CD14-positive monocyte (primary cell): ENCODE measurements around the gene NBEA. TPM values are rescaled to one million over a fixed set of nuclear protein-coding genes. Genes with fewer than 3 reads are reported as not detected.

ENCODE experiments used
- DNase-seq, 3 donors: peaks; one replicate each; pipeline ENCODE4 v3.0.0-alpha.2; 2011 to 2022
- H2AFZ ChIP-seq: 2 replicates; pipeline ENCODE4 v1.6.0; 2012; ENCODE audit warnings: mild to moderate bottlenecking, low read depth, low read length, inconsistent platforms; ENCODE audit not compliant: insufficient read depth, poor library complexity, severe bottlenecking
- H3K27ac ChIP-seq, 2 donors: 1 replicate in 1 of 2; 2 replicates in 1 of 2; pipeline ENCODE4 v1.5.1; 2012 to 2013; ENCODE audit warnings: low read length in 2 of 2, control low read depth in 1 of 2, inconsistent platforms in 1 of 2, low read depth in 1 of 2, mild to moderate bottlenecking in 1 of 2
- H3K27me3 ChIP-seq, 2 donors: one replicate each; pipeline versions ENCODE4 v1.6.0 to v1.6.1; 2011 to 2013; ENCODE audit warnings: low read length in 2 of 2; ENCODE audit not compliant: control insufficient read depth in 2 of 2, insufficient read depth in 2 of 2
- H3K36me3 ChIP-seq, 2 donors: replicated peaks in 1 of 2; 1 replicate in 1 of 2; 2 replicates in 1 of 2; pipeline versions ENCODE4 v1.5.1 to v1.6.1; 2012 to 2013; ENCODE audit warnings: low read length in 2 of 2, control low read depth in 1 of 2, inconsistent platforms in 1 of 2, mild to moderate bottlenecking in 1 of 2; ENCODE audit not compliant: insufficient read depth in 2 of 2, control insufficient read depth in 1 of 2
- H3K4me1 ChIP-seq, 2 donors: 1 replicate in 1 of 2; 2 replicates in 1 of 2; pipeline versions ENCODE4 v1.5.1 to v1.6.1; 2012 to 2013; ENCODE audit warnings: low read length in 2 of 2, control low read depth in 1 of 2, inconsistent platforms in 1 of 2, mild to moderate bottlenecking in 1 of 2, moderate library complexity in 1 of 2; ENCODE audit not compliant: insufficient read depth in 2 of 2, control insufficient read depth in 1 of 2
- H3K4me2 ChIP-seq: replicated peaks from 2 replicates; pipeline ENCODE3; 2012; ENCODE audit warnings: low read length, moderate library complexity, mild to moderate bottlenecking; ENCODE audit not compliant: poor library complexity, severe bottlenecking; ENCODE audit errors: extremely low read depth
- H3K4me3 ChIP-seq, 3 experiments: fragments of 200-600 bp in 1 of 3; sonication (generic) in 1 of 3; replicated peaks in 1 of 3; 1 replicate in 2 of 3; 2 replicates in 1 of 3; pipeline ENCODE4 v1.5.1; 2011 to 2013; ENCODE audit warnings: low read length in 3 of 3, mild to moderate bottlenecking in 3 of 3, control low read depth in 2 of 3, low read depth in 2 of 3, inconsistent platforms in 1 of 3, moderate library complexity in 1 of 3
- H3K79me2 ChIP-seq: 2 replicates; pipeline ENCODE4 v1.6.0; 2012; ENCODE audit warnings: mild to moderate bottlenecking, control low read depth, inconsistent platforms, low read length, moderate library complexity; ENCODE audit not compliant: insufficient read depth
- H3K9ac ChIP-seq: 2 replicates; pipeline ENCODE4 v1.6.0; 2017; ENCODE audit warnings: low read length, mild to moderate bottlenecking; ENCODE audit not compliant: insufficient read depth, poor library complexity, severe bottlenecking
- H3K9me3 ChIP-seq, 2 donors: replicated peaks in 1 of 2; 1 replicate in 1 of 2; 2 replicates in 1 of 2; pipeline versions ENCODE4 v1.5.1 to v1.6.1; 2012 to 2013; ENCODE audit warnings: low read length in 2 of 2, control low read depth in 1 of 2; ENCODE audit not compliant: control insufficient read depth in 1 of 2, insufficient read depth in 1 of 2
- H4K20me1 ChIP-seq: 2 replicates; pipeline ENCODE4 v1.6.0; 2012; ENCODE audit warnings: mild to moderate bottlenecking, low read length, control low read depth, moderate library complexity; ENCODE audit not compliant: insufficient read depth
- H3K27ac Mint-ChIP-seq, 7 donors: one replicate each; pipeline ENCODE4 v1.8.0; 2020; ENCODE audit warnings: mild to moderate bottlenecking in 7 of 7, mixed read lengths in 7 of 7, moderate library complexity in 6 of 7, inconsistent platforms in 2 of 7
- H3K27me3 Mint-ChIP-seq, 3 donors: one replicate each; pipeline ENCODE4 v1.8.0; 2021 to 2022; ENCODE audit warnings: low read depth in 3 of 3, mild to moderate bottlenecking in 3 of 3, mixed read lengths in 3 of 3, moderate library complexity in 3 of 3, inconsistent platforms in 1 of 3
- H3K36me3 Mint-ChIP-seq, 2 donors: one replicate each; pipeline ENCODE4 v1.8.0; 2020; ENCODE audit warnings: mixed read lengths in 2 of 2, inconsistent platforms in 1 of 2, mild to moderate bottlenecking in 1 of 2
- H3K4me1 Mint-ChIP-seq: one replicate; pipeline ENCODE4 v1.8.0; 2020; ENCODE audit warnings: mild to moderate bottlenecking, mixed read lengths
- H3K4me3 Mint-ChIP-seq, 2 donors: one replicate each; pipeline ENCODE4 v1.8.0; 2020; ENCODE audit warnings: mild to moderate bottlenecking in 2 of 2, mixed read lengths in 2 of 2, moderate library complexity in 1 of 2
- H3K9me3 Mint-ChIP-seq, 7 donors: one replicate each; pipeline ENCODE4 v1.8.0; 2020 to 2022; ENCODE audit warnings: mixed read lengths in 7 of 7, mild to moderate bottlenecking in 6 of 7, moderate library complexity in 6 of 7, inconsistent platforms in 2 of 7
- CTCF ChIP-seq: fragments of 200-600 bp; IDR thresholded peaks from one replicate; pipeline ENCODE4 v1.8.0; 2022; ENCODE audit warnings: antibody characterized with exemption, mild to moderate bottlenecking
- WGBS: methylation state at CpG from one replicate; pipeline ENCODE4 v1.1.5; 2013; ENCODE audit warnings: missing lambda C conversion rate; ENCODE audit not compliant: insufficient coverage; 5-methylcytosine and 5-hydroxymethylcytosine counted together
- intact Hi-C, 2 donors: fragments of 100-400 bp; cut with micrococcal nuclease; formaldehyde crosslinking; loops; one replicate each; pipeline versions ENCODE4 v1.15.0 to v1.15.1; 2023
- polyA plus RNA-seq, 3 donors: library from polyadenylated mRNA; depleted of rRNA in 1 of 3; unstranded in 2 of 3; stranded (reverse) in 1 of 3; fragments of 300-500 nt in 2 of 3; fragments of >200 nt in 1 of 3; fragmentation: Illumina TruSeq in 2 of 3; gene quantifications; 1 replicate in 2 of 3; 2 replicates in 1 of 3; pipeline ENCODE4 v1.2.3, GENCODE V29; 2012 to 2021

Gene NBEA
- polyA plus RNA-seq, 3 donors = 0.03 to 0.23 (median 0.08) TPM

- WGBS = 52% methylated on average over 4 of the region's 5 CpGs
- H3K4me1 ChIP-seq = no peaks in the 10 kb centered on the region
- H3K27ac Mint-ChIP-seq = no peak overlapping the region
These were observed 40.5 kb upstream of the NBEA start for GRCh38 chr13:34901572-34901971.

GRCh38 chr13:34911159-34911558 is 30.9 kb upstream of the NBEA start:
- DNase-seq = no peak
- Histone ChIP-seq H3K36me3 (no peaks in the 10 kb centered on the region), H3K27me3 (no peaks in the 10 kb centered on the region), H3K4me1 (no peaks in the 10 kb centered on the region), H3K9ac (no peak overlapping the region), H3K9me3 (peaks cover 0 to 6% of the 10 kb centered on the region in 2 donors), H3K27ac (no peak overlapping the region), H3K4me3 (no peak overlapping the region), H3K4me2 (no peak overlapping the region), H4K20me1 (no peaks in the 10 kb centered on the region), H3K79me2 (no peaks in the 10 kb centered on the region), H2AFZ (no peak overlapping the region)
- Mint-ChIP-seq H3K27me3 (peaks cover 0 to 3% (median 1%) of the 10 kb centered on the region in 3 donors), H3K4me3 (no peak overlapping the region), H3K36me3 (no peaks in the 10 kb centered on the region), H3K4me1 (no peaks in the 10 kb centered on the region), H3K27ac (no peak overlapping the region), H3K9me3 (peaks cover 2 to 6% (median 3%) of the 10 kb centered on the region in 7 donors)
- intact Hi-C loops = no loop called here
- WGBS = 70% methylated on average over 2 of the region's 2 CpGs
- TF ChIP-seq CTCF = no peak

More at GRCh38 chr13:34901572-34901971, 40.5 kb upstream of the NBEA start:
- peaks cover 3 to 9% of the 10 kb centered on the region in 2 donors for H3K9me3 ChIP-seq
- H3K27me3 ChIP-seq = no peaks in the 10 kb centered on the region
- no peaks in the 10 kb centered on the region for H4K20me1 ChIP-seq
- no peaks in the 10 kb centered on the region for H3K36me3 ChIP-seq
- no peak overlapping the region for H3K4me2 ChIP-seq
- DNase-seq = no peak
- peaks cover 0 to 7% (median 3%) of the 10 kb centered on the region in 7 donors for H3K9me3 Mint-ChIP-seq
- no peak overlapping the region for H2AFZ ChIP-seq
- H3K4me3 ChIP-seq = no peak overlapping the region
- intact Hi-C loops = no loop called here
- no peak for TF ChIP-seq CTCF
- no peak overlapping the region for H3K27ac ChIP-seq
- no peaks in the 10 kb centered on the region for H3K36me3 Mint-ChIP-seq
- no peaks in the 10 kb centered on the region for H3K4me1 Mint-ChIP-seq
- no peak overlapping the region for H3K9ac ChIP-seq
- H3K4me3 Mint-ChIP-seq = no peak overlapping the region
- H3K27me3 Mint-ChIP-seq = peaks cover 0 to 2% (median 1%) of the 10 kb centered on the region in 3 donors
- no peaks in the 10 kb centered on the region for H3K79me2 ChIP-seq
